ENCODE data around the gene NRIP3. TPM values are rescaled to one million over a fixed set of nuclear protein-coding genes. Genes with fewer than 3 reads are reported as not detected.
"Not testable (repeated sequence)": the region's sequence is repeated elsewhere in the genome, so short reads cannot be mapped to it uniquely, and the experiment has no call there.

Gene NRIP3
- polyA plus RNA-seq, 5 donors, result 2.4 to 3.9 (median 2.5) TPM

DNA sequence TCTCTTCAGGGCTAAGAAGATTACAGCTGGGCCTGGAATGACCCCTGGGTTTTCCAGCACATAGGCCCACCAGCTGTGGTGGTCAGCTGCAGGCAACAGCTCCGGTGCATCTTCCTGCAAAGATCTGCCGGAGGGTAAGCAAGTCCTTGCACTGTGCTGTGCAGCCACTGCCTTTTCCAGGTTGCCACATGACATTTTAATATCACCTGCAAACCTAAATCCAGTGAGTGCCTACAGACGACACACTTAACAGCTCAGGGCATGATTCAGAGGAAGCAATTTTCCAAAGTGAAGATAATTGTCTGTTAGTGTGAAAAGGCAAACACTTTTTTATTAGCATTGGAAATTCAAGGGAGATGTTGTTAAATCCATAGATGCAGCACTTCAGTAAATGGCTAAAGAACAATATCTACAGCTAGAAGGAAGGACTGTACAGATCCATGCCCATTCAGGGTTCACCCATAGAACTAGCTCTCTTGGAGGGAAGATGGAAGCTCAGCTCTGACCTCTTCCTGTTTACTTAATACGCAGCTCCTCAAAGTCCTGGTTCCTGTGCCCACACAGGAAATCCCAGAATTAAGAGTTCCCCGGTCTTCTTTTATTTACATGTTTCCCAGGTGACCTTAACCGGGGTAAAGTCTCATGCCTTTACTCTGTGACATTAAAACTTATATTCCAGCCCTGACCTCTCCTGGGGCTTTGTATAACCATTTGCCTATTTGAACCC, 13.3 kb upstream of the NRIP3 start:
- DNase-seq, result no peak

- DNase-seq, result peak in 1 of 2 donors; percentile 65
These were observed 11.9 kb upstream of the NRIP3 start for GRCh38 chr11:9015677-9016076.

DNA sequence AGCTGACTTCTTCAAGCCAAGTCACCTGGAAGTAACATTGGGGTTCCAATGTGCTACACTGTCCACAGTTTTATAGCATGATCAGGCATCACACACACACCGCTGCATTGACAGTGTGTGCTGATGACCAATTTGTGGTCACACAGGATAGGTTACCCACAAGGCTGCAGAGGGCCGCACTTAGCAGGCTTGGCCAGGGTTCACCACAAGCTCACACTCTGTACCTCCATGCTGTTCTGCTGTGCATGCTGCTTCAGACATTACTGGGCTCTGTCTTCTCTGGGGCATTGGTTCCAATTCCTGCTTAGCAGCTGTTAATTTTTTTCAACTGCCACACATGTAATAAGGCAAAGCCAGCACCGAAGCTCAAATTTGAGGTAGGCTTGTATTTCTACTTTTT, 11.0 kb upstream of the NRIP3 start:
- DNase-seq, result no peak

DNA sequence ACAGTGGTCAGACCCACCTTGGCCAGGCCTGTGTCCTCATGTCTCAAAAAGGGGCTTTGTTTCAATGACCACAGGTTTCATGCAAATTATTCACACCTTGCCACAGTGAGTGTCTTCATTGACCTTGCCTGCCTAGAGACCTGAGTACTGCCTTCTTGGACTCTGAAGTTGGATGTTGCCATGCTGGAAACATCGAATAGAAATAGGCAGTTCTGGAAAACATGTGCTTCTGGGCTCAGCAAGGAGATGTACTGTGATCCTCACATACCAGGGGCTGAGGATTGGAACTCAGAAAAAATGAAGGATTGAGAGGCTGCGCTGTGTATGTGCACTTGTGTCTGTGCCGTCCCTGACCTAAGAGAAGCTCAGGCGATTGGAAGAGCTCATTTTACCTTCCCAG, 9.6 kb upstream of the NRIP3 start:
- DNase-seq, result no peak

GRCh38 chr11:9009538-9009937, 5.7 kb upstream of the NRIP3 start:
- DNase-seq, result not testable (repeated sequence)

- DNase-seq, result no peak
These were observed 4.9 kb upstream of the NRIP3 start for GRCh38 chr11:9008661-9009060.

DNA sequence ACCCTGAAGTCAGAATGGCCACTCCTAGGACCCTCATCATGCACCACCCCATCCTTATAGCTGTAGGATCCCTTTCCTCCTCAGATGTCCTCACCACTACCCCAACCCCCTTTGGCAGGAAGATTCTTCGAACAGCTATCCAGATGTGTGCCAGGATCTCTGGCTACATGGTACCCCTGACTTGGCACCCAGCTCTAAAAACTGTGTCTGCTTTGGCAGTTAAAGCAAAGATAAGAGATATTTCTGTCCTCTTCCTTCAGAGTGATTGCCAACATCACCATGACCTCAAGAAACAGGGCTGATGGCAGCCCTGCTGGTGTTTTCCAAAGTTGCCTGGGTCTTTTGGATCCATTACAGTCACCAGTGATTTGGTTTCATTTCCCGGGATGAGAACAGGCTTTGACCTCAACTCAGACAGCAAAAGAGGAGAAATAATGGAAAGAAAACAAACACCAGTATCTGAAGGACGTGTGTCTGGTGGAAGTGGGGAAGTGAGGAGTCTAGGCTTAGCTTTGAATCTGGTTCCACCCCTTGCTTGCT, 4.3 kb upstream of the NRIP3 start:
- DNase-seq, result no peak

GRCh38 chr11:9005087-9005486, 1.3 kb upstream of the NRIP3 start:
- DNase-seq, result no peak

- DNase-seq, result no peak
These were observed 554 bp upstream of the NRIP3 start for GRCh38 chr11:9004183-9004926.

- DNase-seq, result no peak
These were observed 755 bp downstream of the NRIP3 start for GRCh38 chr11:9002920-9003572.

- no peak for DNase-seq
These were observed 2.1 kb downstream of the NRIP3 start for GRCh38 chr11:9001736-9002135.

GRCh38 chr11:8998017-8998416, 5.8 kb downstream of the NRIP3 start:
- no peak for DNase-seq

DNA sequence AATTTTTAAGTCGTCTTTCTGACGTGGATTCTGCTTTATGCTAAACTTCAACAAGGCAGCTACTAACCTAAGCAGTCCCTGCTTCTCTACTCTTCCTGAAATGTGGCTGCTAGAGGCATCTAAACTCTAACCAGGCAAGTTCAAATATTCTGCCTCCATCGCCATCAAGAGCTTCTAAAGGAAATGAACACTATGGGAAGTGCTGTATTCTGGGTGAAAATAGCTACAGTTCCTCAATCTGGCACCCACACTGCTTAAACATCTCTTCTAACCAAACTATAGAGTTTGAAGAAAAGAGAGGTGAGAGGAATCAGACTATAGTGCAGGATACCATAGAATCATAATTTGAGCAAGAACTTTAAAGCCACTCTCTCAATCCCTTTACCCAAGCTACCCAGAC, 6.3 kb downstream of the NRIP3 start:
- DNase-seq, result no peak

DNA sequence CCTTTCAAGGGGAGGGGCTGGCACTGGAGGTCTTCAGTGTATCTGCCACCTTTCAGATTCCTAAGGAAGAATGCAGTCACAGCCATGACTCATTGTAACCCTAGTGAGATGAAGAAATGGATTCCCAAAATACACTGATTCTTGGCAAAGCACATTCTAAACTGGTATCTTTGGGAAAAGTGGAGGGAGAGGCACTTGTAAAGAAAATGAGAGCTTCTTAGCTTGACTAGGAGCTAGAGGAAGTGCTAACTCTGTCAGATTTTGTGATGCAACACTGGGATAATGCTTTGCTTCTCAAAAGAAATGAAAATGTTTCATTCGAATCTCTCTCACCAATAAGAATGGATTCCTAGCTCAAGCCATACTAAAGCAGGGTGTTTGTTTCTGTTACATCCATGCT, 14.3 kb downstream of the NRIP3 start:
- no peak for DNase-seq

- no peak for DNase-seq
These were observed 15.2 kb downstream of the NRIP3 start for GRCh38 chr11:8988329-8989234.

DNA sequence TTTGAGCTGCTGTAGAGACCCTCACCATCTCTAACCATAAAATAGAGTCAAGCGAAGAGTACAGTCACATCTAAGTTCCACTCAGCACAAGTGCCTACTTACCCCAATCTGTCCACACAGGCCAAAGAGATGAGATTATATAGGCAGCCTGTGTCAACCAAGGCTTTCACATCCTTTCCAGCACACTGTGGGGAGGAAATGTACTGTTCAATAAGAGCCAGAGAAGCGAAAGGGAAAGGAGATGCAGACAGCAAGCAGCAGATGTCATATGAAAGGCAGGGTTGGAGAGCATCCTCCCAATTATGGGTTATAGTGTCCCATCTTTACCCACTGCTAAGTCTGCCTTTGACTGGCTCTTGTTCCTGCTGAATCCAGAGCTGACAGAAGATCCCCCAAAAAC, 16.4 kb downstream of the NRIP3 start:
- DNase-seq, result no peak

GRCh38 chr11:8986772-8987171, 17.0 kb downstream of the NRIP3 start:
- not testable (repeated sequence) for DNase-seq

- DNase-seq, result no peak
These were observed 18.3 kb downstream of the NRIP3 start for GRCh38 chr11:8985462-8985861.

GRCh38 chr11:8983552-8983951, 20.2 kb downstream of the NRIP3 start:
- no peak for DNase-seq

- no peak for DNase-seq
These were observed 23.3 kb downstream of the NRIP3 start for GRCh38 chr11:8980485-8980884.

- DNase-seq, result not testable (repeated sequence)
These were observed 24.4 kb downstream of the NRIP3 start for GRCh38 chr11:8979365-8979764.

DNA sequence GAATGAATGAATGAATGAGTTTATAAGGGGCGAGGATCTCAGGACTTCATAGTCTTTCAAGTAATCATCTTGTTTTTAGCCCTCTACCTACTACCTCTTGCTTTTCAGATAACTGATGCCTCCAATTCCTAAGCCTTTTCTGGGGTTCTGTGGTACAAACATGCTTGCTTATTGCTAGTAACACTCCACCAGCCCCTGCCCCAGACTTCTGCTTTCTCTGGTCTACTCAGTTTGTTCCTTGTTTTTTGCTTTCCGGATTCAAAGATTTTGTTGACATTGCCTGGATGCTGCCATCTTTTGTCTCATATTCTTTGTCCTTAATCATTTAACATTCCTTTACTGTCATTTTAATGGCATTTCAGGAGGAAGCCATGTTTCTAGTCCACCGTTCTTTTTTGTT, 30.7 kb downstream of the NRIP3 start:
- DNase-seq, result no peak

All from right lung (tissue), 5 donors.